ENCODE results near the gene HAUS3. TPM values are rescaled to one million over a fixed set of nuclear protein-coding genes. Genes with fewer than 3 reads are reported as not detected.

Gene HAUS3
- total RNA-seq, 1 experiment from 2014 or later: 11.2 TPM

GRCh38 chr4:2265113-2266110 is 23.5 kb upstream of the HAUS3 start:
- Histone ChIP-seq H3K27me3 (ENCODE audit: control insufficient read depth, insufficient read depth, low read length) (no peaks in the 10 kb centered on the region), H3K9me3 (ENCODE audit: control insufficient read depth, insufficient read depth, low read depth, low read length) (no peaks in the 10 kb centered on the region), H3K4me1 (ENCODE audit: control insufficient read depth, insufficient read depth, low read length) (peaks cover 5% of the 10 kb centered on the region), H3K4me3 (ENCODE audit: low read depth in 2 of 2, low read length in 2 of 2) (no peak overlapping the region), H3K27ac (ENCODE audit: low read length) (no peak overlapping the region), H3K36me3 (ENCODE audit: control insufficient read depth, insufficient read depth, low read length) (no peaks in the 10 kb centered on the region; the same call in 1 of the 2 replicates)
- DNase-seq (ENCODE audit: low read depth, low spot score) (no peak), ATAC-seq (no peak)
- intact Hi-C loops (cut with micrococcal nuclease; ENCODE audit: unreplicated experiment) (no loop called here), in situ Hi-C loops (cut with HindIII; ENCODE audit: low pct_unique_long_range_greater_than_20kb, low sequenced_read_pairs) (no loop called here)
- ChIA-PET CTCF (no interaction called here), POLR2A (no interaction called here)
- TF ChIP-seq TCF7L2 (IDR thresholded peaks at IDR 0.05; ENCODE audit: low read depth, low read length): no peak
- TF ChIP-seq SIN3A (IDR thresholded peaks at IDR 0.05; ENCODE audit: borderline replicate concordance, insufficient read depth, low read depth, low read length): no peak
- no peak for TF ChIP-seq CTCF (IDR thresholded peaks at IDR 0.05)
- TF ChIP-seq REST (IDR thresholded peaks at IDR 0.05; ENCODE audit: insufficient read depth in 1 of 2, low read depth in 2 of 2, low read length in 1 of 2): no peak
- TF ChIP-seq POLR2AphosphoS5 (IDR thresholded peaks at IDR 0.05; ENCODE audit: low read depth, low read length): no peak
- no TSS peak for BruUV-seq (replicated peaks)

GRCh38 chr4:2264481-2265041 is 22.6 kb upstream of the HAUS3 start:
- TF ChIP-seq POLR2AphosphoS5 (IDR thresholded peaks at IDR 0.05; ENCODE audit: low read depth, low read length) (no peak), SIN3A (IDR thresholded peaks at IDR 0.05; ENCODE audit: borderline replicate concordance, insufficient read depth, low read depth, low read length) (no peak), REST (IDR thresholded peaks at IDR 0.05; ENCODE audit: insufficient read depth in 1 of 2, low read depth in 2 of 2, low read length in 1 of 2) (no peak), CTCF (IDR thresholded peaks at IDR 0.05) (no peak), TCF7L2 (IDR thresholded peaks at IDR 0.05; ENCODE audit: low read depth, low read length) (no peak)
- no peak overlapping the region for H3K27ac ChIP-seq (ENCODE audit: low read length)
- intact Hi-C loops (cut with micrococcal nuclease; ENCODE audit: unreplicated experiment) (no loop called here), in situ Hi-C loops (cut with HindIII; ENCODE audit: low pct_unique_long_range_greater_than_20kb, low sequenced_read_pairs) (no loop called here)
- H3K27me3 ChIP-seq (ENCODE audit: control insufficient read depth, insufficient read depth, low read length): no peaks in the 10 kb centered on the region
- H3K36me3 ChIP-seq (ENCODE audit: control insufficient read depth, insufficient read depth, low read length): no peaks in the 10 kb centered on the region; the same call in 1 of the 2 replicates
- no peak overlapping the region for H3K4me3 ChIP-seq (ENCODE audit: low read depth in 2 of 2, low read length in 2 of 2)
- DNase-seq (ENCODE audit: low read depth, low spot score): no peak
- ChIA-PET POLR2A (no interaction called here), CTCF (no interaction called here)
- H3K9me3 ChIP-seq (ENCODE audit: control insufficient read depth, insufficient read depth, low read depth, low read length): no peaks in the 10 kb centered on the region
- no peak for ATAC-seq
- no TSS peak for BruUV-seq (replicated peaks)
- peaks cover 5% of the 10 kb centered on the region for H3K4me1 ChIP-seq (ENCODE audit: control insufficient read depth, insufficient read depth, low read length)
